SK-N-SH treated with all-trans-retinoic acid at 6 μM for 48 hours (cell line): ENCODE measurements around the gene ERO1B.

ENCODE experiments used
- OSR1 ChIP-seq: fragments of 250-450 bp; sonication (Bioruptor Pico); IDR thresholded peaks from 2 replicates; pipeline ENCODE4 v1.8.0; 2022; ENCODE audit warnings: moderate library complexity, mild to moderate bottlenecking, inconsistent platforms
- TCF4 ChIP-seq: fragments of 250-450 bp; sonication (Bioruptor Pico); IDR thresholded peaks from 2 replicates; pipeline ENCODE4 v1.8.0; 2021; ENCODE audit warnings: mild to moderate bottlenecking, moderate library complexity, borderline replicate concordance
- ZC3H10 ChIP-seq: fragments of 250-450 bp; sonication (Bioruptor Pico); IDR thresholded peaks from 2 replicates; pipeline ENCODE4 v1.5.1; 2021; ENCODE audit warnings: mild to moderate bottlenecking, moderate library complexity
- ZNF565 ChIP-seq: fragments of 450-650 bp; formaldehyde crosslinking; conservative IDR thresholded peaks from 2 replicates; pipeline ENCODE4 v1.5.0; 2020; ENCODE audit warnings: low read depth, mild to moderate bottlenecking, moderate library complexity
- ZNF70 ChIP-seq: fragments of 450-650 bp; formaldehyde crosslinking; IDR thresholded peaks from 2 replicates; pipeline ENCODE4 v1.5.0; 2020; ENCODE audit warnings: mild to moderate bottlenecking, moderate library complexity
- TF ChIP-seq, protein P1 (sequence below): fragments of 250-450 bp; sonication (Bioruptor Pico); IDR thresholded peaks from 2 replicates; pipeline ENCODE4 v1.8.0; 2021; ENCODE audit warnings: low read depth, mild to moderate bottlenecking, moderate library complexity, borderline replicate concordance
- TF ChIP-seq, protein P2 (sequence below): fragments of 250-450 bp; sonication (Bioruptor Pico); IDR thresholded peaks from 2 replicates; pipeline ENCODE4 v1.5.1; 2020; ENCODE audit warnings: low read depth, mild to moderate bottlenecking, moderate library complexity
- TF ChIP-seq, protein P3 (sequence below): fragments of 250-450 bp; sonication (Bioruptor Pico); IDR thresholded peaks from 2 replicates; pipeline ENCODE4 v1.8.0; 2020; ENCODE audit warnings: mild to moderate bottlenecking, moderate library complexity, borderline replicate concordance

GRCh38 chr1:236320671-236321070 lies 38.9 kb upstream of the ERO1B start:
- TF ChIP-seq ZC3H10 (CRISPR knock-in tag) (no peak), ZNF70 (CRISPR knock-in tag) (no peak), TCF4 (CRISPR knock-in tag) (no peak), OSR1 (CRISPR knock-in tag) (no peak), ZNF565 (CRISPR knock-in tag) (no peak)
- TF ChIP-seq, protein P1, sequence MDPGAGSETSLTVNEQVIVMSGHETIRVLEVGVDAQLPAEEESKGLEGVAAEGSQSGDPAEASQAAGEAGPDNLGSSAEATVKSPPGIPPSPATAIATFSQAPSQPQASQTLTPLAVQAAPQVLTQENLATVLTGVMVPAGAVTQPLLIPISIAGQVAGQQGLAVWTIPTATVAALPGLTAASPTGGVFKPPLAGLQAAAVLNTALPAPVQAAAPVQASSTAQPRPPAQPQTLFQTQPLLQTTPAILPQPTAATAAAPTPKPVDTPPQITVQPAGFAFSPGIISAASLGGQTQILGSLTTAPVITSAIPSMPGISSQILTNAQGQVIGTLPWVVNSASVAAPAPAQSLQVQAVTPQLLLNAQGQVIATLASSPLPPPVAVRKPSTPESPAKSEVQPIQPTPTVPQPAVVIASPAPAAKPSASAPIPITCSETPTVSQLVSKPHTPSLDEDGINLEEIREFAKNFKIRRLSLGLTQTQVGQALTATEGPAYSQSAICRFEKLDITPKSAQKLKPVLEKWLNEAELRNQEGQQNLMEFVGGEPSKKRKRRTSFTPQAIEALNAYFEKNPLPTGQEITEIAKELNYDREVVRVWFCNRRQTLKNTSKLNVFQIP (CRISPR knock-in tag), result no peak
- TF ChIP-seq, protein P2, sequence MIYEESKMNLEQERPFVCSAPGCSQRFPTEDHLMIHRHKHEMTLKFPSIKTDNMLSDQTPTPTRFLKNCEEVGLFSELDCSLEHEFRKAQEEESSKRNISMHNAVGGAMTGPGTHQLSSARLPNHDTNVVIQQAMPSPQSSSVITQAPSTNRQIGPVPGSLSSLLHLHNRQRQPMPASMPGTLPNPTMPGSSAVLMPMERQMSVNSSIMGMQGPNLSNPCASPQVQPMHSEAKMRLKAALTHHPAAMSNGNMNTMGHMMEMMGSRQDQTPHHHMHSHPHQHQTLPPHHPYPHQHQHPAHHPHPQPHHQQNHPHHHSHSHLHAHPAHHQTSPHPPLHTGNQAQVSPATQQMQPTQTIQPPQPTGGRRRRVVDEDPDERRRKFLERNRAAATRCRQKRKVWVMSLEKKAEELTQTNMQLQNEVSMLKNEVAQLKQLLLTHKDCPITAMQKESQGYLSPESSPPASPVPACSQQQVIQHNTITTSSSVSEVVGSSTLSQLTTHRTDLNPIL (CRISPR knock-in tag), result no peak
- TF ChIP-seq, protein P3, sequence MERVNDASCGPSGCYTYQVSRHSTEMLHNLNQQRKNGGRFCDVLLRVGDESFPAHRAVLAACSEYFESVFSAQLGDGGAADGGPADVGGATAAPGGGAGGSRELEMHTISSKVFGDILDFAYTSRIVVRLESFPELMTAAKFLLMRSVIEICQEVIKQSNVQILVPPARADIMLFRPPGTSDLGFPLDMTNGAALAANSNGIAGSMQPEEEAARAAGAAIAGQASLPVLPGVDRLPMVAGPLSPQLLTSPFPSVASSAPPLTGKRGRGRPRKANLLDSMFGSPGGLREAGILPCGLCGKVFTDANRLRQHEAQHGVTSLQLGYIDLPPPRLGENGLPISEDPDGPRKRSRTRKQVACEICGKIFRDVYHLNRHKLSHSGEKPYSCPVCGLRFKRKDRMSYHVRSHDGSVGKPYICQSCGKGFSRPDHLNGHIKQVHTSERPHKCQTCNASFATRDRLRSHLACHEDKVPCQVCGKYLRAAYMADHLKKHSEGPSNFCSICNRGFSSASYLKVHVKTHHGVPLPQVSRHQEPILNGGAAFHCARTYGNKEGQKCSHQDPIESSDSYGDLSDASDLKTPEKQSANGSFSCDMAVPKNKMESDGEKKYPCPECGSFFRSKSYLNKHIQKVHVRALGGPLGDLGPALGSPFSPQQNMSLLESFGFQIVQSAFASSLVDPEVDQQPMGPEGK, result no peak
